AG09309 (cell line): Measurements from ENCODE around the gene XKR7.
"Not testable (repeated sequence)": the region's sequence is repeated elsewhere in the genome, so short reads cannot be mapped to it uniquely, and the experiment has no call there.

Source experiments
- DNase-seq: peaks from one replicate; pipeline ENCODE4 v3.0.0-alpha.2; 2010; ENCODE audit warnings: low read depth
- H3K4me3 ChIP-seq: 2 replicates; pipeline ENCODE4 v1.5.1; 2011; ENCODE audit warnings: mild to moderate bottlenecking, low read depth, low read length, moderate library complexity; ENCODE audit not compliant: control insufficient read depth
- TF ChIP-seq, protein P1 (sequence below): IDR thresholded peaks from 2 replicates; pipeline ENCODE4 v1.5.1; 2011; ENCODE audit warnings: mild to moderate bottlenecking, low read depth, low read length, inconsistent platforms; ENCODE audit not compliant: insufficient read depth, control insufficient read depth; ENCODE audit errors: missing control alignments

The XKR7 gene

DNA sequence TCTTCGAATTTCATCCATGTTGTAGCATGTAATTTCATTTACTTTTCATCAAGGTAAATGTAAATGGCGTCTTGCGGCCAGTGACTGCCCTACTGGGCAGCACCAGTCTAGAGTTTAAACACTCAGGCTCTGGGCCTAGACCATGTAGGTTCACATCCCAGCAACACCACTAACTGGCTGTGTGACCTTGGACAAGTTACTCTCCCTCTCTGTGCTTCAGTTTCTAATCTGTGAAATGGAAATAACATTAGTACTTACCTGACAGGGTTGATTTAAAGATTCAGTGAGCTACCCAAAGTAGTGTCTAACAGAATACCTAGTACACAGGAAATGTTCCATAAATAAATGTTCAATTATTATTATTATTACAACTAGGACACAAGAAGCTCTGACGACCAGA lies 45.4 kb upstream of the XKR7 start:
- H3K4me3 ChIP-seq, result no peak overlapping the region
- TF ChIP-seq, protein P1, sequence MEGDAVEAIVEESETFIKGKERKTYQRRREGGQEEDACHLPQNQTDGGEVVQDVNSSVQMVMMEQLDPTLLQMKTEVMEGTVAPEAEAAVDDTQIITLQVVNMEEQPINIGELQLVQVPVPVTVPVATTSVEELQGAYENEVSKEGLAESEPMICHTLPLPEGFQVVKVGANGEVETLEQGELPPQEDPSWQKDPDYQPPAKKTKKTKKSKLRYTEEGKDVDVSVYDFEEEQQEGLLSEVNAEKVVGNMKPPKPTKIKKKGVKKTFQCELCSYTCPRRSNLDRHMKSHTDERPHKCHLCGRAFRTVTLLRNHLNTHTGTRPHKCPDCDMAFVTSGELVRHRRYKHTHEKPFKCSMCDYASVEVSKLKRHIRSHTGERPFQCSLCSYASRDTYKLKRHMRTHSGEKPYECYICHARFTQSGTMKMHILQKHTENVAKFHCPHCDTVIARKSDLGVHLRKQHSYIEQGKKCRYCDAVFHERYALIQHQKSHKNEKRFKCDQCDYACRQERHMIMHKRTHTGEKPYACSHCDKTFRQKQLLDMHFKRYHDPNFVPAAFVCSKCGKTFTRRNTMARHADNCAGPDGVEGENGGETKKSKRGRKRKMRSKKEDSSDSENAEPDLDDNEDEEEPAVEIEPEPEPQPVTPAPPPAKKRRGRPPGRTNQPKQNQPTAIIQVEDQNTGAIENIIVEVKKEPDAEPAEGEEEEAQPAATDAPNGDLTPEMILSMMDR, result no peak
- DNase-seq, result no peak

DNA sequence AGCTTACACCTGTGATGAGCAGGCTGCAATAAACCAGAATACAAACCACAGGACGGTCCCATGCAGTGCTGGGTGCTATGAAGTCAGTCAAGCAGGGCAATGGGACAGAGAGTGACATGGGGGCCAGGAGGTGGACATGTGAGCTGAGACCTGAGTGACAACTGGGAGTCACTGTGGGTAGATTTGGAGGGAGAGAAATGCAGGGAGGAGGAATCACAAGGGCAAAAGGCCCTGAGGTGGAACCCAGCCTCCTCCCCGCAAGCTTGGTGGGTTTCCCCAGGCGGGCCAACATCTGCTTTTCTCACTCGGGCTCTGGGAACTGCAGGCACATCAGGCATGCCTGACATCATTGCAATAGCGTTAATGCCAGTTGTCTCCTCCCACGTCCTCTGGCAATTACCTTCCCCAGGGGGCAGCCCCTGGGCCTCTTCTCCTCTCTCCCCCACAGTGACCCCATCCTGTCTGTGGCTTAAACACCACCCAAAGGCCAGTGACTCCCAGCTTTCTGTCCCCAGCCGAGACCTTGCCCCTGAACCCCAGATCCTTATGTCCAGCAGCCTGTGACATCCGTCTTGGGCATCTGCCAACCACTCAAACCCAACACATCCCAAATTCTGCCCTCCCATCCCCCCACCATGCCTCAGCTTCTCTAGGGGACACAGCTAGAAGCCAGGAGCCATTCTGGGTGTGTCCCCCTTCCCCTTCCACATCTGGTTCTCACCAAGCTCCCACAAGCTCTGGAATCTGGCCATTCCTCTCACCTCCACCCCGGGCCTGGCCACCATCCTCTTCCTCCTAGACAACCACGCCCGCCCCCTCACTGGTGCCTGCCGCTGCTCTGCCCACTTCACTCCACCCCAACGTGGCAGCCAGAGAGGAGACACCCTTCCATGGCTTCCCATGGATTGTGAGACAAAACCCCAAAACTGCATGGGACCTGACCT lies 44.3 kb upstream of the XKR7 start:
- H3K4me3 ChIP-seq, result no peak overlapping the region
- DNase-seq, result no peak
- TF ChIP-seq, protein P1, result no peak

DNA sequence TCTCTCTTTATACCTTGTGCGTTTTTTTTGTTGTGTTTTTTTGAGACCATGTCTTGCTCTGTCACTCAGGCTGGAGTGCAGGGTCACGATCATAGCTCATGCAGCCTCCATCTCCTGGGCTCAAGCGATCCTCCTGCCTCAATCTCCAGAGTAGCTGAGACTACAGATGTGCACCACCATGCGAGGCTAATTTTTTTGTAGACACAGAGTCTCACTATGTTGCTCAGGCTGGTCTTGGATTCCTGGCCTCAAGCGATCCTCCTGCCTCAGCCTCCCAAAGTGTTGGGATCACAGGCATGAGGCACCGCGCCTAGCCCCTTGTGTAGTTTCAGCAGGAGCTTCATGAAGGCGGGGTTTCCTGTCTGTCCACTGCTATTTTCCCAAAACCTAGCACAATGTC lies 43.4 kb upstream of the XKR7 start:
- H3K4me3 ChIP-seq, result no peak overlapping the region
- DNase-seq, result no peak
- TF ChIP-seq, protein P1, result no peak

DNA sequence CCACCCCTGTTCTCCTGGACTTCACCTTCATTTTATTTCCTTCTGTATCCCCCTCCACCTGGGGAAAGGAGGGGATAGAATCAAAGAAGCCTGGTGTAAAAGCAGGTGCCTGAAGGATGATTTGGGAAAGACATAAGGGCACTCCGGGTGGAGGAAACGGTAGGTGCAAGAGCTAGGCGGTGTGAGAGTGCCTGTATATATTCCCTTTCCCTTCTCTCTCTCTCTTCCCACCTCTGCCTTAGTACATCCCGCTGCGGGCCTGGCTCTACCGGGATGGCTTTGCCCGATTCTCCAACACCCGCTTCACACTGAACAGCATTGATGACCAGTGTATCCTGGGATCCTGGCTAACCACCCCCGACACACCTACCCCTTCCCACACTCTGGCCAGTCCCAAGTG lies 42.3 kb upstream of the XKR7 start:
- TF ChIP-seq, protein P1, result no peak
- no peak for DNase-seq
- no peak overlapping the region for H3K4me3 ChIP-seq

DNA sequence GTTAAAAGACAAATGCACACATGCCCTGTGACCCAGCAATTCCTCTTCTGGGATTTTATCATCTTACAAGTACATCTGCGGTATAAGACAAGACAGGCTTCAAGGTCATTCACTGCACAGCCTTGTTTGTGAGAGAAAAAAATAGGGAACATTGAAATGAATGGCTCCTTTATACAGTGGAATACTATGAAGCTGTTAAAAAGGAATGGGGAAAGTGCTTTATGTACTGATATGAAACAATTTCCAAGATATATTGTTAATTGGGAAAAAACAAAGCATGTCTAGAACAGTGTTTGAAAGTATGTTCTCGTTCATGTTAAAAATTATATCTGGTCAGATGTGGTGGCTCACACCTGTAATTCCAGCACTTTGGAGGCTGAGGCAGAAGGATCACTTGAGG lies 41.5 kb upstream of the XKR7 start:
- no peak for DNase-seq
- TF ChIP-seq, protein P1, result no peak
- no peak overlapping the region for H3K4me3 ChIP-seq

DNA sequence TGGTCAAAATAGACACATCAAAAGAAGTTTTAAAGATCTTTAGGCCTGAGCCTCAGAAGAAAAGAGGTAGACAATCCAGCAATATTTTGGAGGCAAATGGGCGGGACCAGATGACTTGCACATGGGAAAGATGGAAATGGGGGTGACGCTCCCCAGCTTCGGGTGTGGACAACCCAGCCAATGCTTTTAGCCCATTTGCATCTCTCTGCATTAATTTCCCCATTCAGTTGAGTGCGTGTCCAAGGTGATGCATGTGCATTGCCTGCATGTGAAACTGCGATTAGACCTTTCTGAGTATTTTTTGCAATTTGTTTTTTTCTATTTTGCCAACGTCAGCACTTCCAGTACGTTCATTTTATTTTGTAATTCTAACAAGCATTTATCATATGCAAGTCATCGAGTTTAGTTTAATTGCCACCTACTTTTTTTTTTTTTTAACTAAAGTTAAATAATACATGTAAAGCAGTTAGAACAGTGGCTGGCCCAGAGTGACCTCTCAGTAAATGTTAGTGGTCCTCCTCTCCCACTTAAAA lies 40.3 kb upstream of the XKR7 start:
- DNase-seq, result no peak

DNA sequence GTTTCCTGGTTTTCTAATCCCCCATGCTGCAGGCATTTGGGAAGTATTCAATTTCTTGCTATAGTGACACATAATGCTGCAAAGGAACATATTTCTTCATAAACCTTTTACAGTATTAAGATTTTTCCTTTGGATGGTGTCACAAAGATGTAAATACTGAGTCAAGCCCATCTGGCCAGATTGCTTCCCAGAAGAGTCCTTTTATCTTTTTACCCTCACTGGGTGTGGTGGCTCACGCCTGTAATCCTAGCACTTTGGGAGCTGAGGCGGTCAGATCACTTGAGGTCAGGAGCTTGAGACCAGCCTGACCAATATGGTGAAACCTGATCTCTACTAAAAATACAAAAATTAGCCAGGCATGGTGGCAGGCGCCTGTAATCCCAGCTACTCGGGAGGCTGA lies 38.3 kb upstream of the XKR7 start:
- not testable (repeated sequence) for H3K4me3 ChIP-seq, DNase-seq

More for the DNA sequence above, 40.3 kb upstream of the XKR7 start:
- H3K4me3 ChIP-seq, result no peak overlapping the region
- TF ChIP-seq, protein P1, result no peak
